Activated CD4-positive, CD25-positive, alpha-beta regulatory T cell (primary cell): ENCODE results near the gene FAM185A.
"Not testable (repeated sequence)": the region's sequence is repeated elsewhere in the genome, so short reads cannot be mapped to it uniquely, and the experiment has no call there.

Experiments
- DNase-seq, 4 experiments: peaks; one replicate each; lab custom pipeline; 2025; lab: John Stamatoyannopoulos, UW

FAM185A gene

GRCh38 chr7:102778663-102779062 lies 29.9 kb downstream of the FAM185A start:
- DNase-seq = not testable (repeated sequence)

GRCh38 chr7:102780926-102781325 lies 32.1 kb downstream of the FAM185A start:
- not testable (repeated sequence) for DNase-seq

GRCh38 chr7:102788770-102789169 lies 40.0 kb downstream of the FAM185A start:
- DNase-seq = not testable (repeated sequence)

- not testable (repeated sequence) for DNase-seq
Observed at GRCh38 chr7:102790364-102791100, 41.7 kb downstream of the FAM185A start.

GRCh38 chr7:102791367-102791766 lies 42.6 kb downstream of the FAM185A start:
- not testable (repeated sequence) for DNase-seq

- DNase-seq = not testable (repeated sequence)
Observed at GRCh38 chr7:102791831-102792230, 43.0 kb downstream of the FAM185A start.

GRCh38 chr7:102794567-102794966 lies 45.8 kb downstream of the FAM185A start:
- not testable (repeated sequence) for DNase-seq

GRCh38 chr7:102795987-102796595 lies 47.3 kb downstream of the FAM185A start:
- not testable (repeated sequence) for DNase-seq

- DNase-seq = no peak
Observed at GRCh38 chr7:102806613-102807012, 57.8 kb downstream of the FAM185A start.

- no peak for DNase-seq
Observed at GRCh38 chr7:102810916-102811315, 62.1 kb downstream of the FAM185A start.

- no peak for DNase-seq
Observed at GRCh38 chr7:102811942-102812678, 63.3 kb downstream of the FAM185A start.

GRCh38 chr7:102813191-102814024 lies 64.6 kb downstream of the FAM185A start:
- no peak for DNase-seq

- DNase-seq = no peak
Observed at GRCh38 chr7:102814025-102814471, 65.2 kb downstream of the FAM185A start.

- DNase-seq = no peak
Observed at GRCh38 chr7:102817616-102818573, 69.1 kb downstream of the FAM185A start.

- DNase-seq = no peak
Observed at GRCh38 chr7:102819151-102819550, 70.4 kb downstream of the FAM185A start.

GRCh38 chr7:102821994-102822747 lies 73.4 kb downstream of the FAM185A start:
- no peak for DNase-seq

GRCh38 chr7:102823390-102824119 lies 74.8 kb downstream of the FAM185A start:
- DNase-seq = no peak

- no peak for DNase-seq
Observed at GRCh38 chr7:102828286-102828685, 79.5 kb downstream of the FAM185A start.

- no peak for DNase-seq
Observed at GRCh38 chr7:102829075-102829474, 80.3 kb downstream of the FAM185A start.
